DOHH2 (cell line): ENCODE measurements around the gene SI.
"Not testable (repeated sequence)": the region's sequence is repeated elsewhere in the genome, so short reads cannot be mapped to it uniquely, and the experiment has no call there.

Experiments used
- H3F3A ChIP-seq: fragments of 200-600 bp; sonication (generic), shearing (Covaris generic); 2 replicates; pipeline ENCODE4 v1.6.0; 2016; ENCODE audit warnings: antibody characterized with exemption, mild to moderate bottlenecking; ENCODE audit not compliant: control insufficient read depth, insufficient read depth
- H3K27ac ChIP-seq: fragments of 200-600 bp; sonication (generic); 2 replicates; pipeline ENCODE4 v1.5.1; 2014; ENCODE audit warnings: low read depth, mild to moderate bottlenecking, low read length, moderate library complexity
- H3K27me3 ChIP-seq: fragments of 200-600 bp; sonication (generic); 2 replicates; pipeline ENCODE4 v1.6.1; 2014; ENCODE audit warnings: mild to moderate bottlenecking, low read length, mixed read lengths; ENCODE audit not compliant: control insufficient read depth
- H3K36me3 ChIP-seq: fragments of 200-600 bp; sonication (generic); 2 replicates; pipeline ENCODE4 v1.6.1; 2014; ENCODE audit warnings: mild to moderate bottlenecking, low read length, moderate library complexity, mixed read lengths; ENCODE audit not compliant: control insufficient read depth
- H3K4me1 ChIP-seq: fragments of 200-600 bp; sonication (generic); 2 replicates; pipeline ENCODE4 v1.6.1; 2014; ENCODE audit warnings: mild to moderate bottlenecking, low read length, mixed read lengths; ENCODE audit not compliant: control insufficient read depth
- H3K4me2 ChIP-seq: fragments of 200-600 bp; sonication (generic); 2 replicates; pipeline ENCODE4 v1.6.0; 2014; ENCODE audit warnings: mild to moderate bottlenecking, low read length, moderate library complexity
- H3K4me3 ChIP-seq: fragments of 200-600 bp; sonication (generic); 2 replicates; pipeline ENCODE4 v1.5.1; 2014; ENCODE audit warnings: mild to moderate bottlenecking, low read length, mixed read lengths
- H3K79me2 ChIP-seq: fragments of 200-600 bp; sonication (generic); 2 replicates; pipeline ENCODE4 v1.6.1; 2014; ENCODE audit warnings: mild to moderate bottlenecking, low read length, mixed read lengths; ENCODE audit not compliant: control insufficient read depth
- H3K9me2 ChIP-seq: fragments of 200-600 bp; sonication (generic); replicated peaks from 2 replicates; pipeline ENCODE4 v1.6.1; 2014; ENCODE audit warnings: mild to moderate bottlenecking, low read length, mixed read lengths; ENCODE audit not compliant: control insufficient read depth
- H3K9me3 ChIP-seq: fragments of 200-600 bp; sonication (generic); 2 replicates; pipeline ENCODE4 v1.6.1; 2014; ENCODE audit warnings: antibody characterized with exemption, low read length, mixed read lengths; ENCODE audit not compliant: control insufficient read depth, insufficient read depth
- H4K20me1 ChIP-seq: fragments of 200-600 bp; sonication (generic); 2 replicates; pipeline ENCODE4 v1.6.0; 2014; ENCODE audit warnings: low read depth, mild to moderate bottlenecking, antibody characterized with exemption, low read length, moderate library complexity; ENCODE audit not compliant: control insufficient read depth, insufficient read depth
- CTCF ChIP-seq: fragments of 200-600 bp; sonication (generic); IDR thresholded peaks from one replicate; pipeline ENCODE4 v1.5.1; 2014; ENCODE audit warnings: antibody characterized with exemption, mild to moderate bottlenecking, low read depth, low read length; ENCODE audit not compliant: poor library complexity, severe bottlenecking
- EZH2phosphoT487 ChIP-seq: fragments of 200-600 bp; sonication (generic); IDR thresholded peaks from 2 replicates; pipeline ENCODE4 v1.6.1; 2017; ENCODE audit warnings: borderline replicate concordance, mild to moderate bottlenecking, antibody characterized with exemption, low read length, moderate library complexity, mixed read lengths

SI gene

GRCh38 chr3:164962610-164963009 is 115.7 kb downstream of the SI start:
- Histone ChIP-seq H3K36me3 (no peaks in the 10 kb centered on the region), H3K79me2 (no peaks in the 10 kb centered on the region), H4K20me1 (no peaks in the 10 kb centered on the region), H3F3A (no peaks in the 10 kb centered on the region), H3K9me2 (no peaks in the 10 kb centered on the region), H3K4me2 (no peak overlapping the region), H3K27ac (no peak overlapping the region), H3K9me3 (no peaks in the 10 kb centered on the region), H3K4me3 (no peak overlapping the region), H3K27me3 (no peaks in the 10 kb centered on the region), H3K4me1 (no peaks in the 10 kb centered on the region)
- TF ChIP-seq CTCF (no peak), EZH2phosphoT487 (no peak)

- no peaks in the 10 kb centered on the region for H3K4me1 ChIP-seq
- no peaks in the 10 kb centered on the region for H3K9me3 ChIP-seq
- TF ChIP-seq CTCF (no peak), EZH2phosphoT487 (no peak)
- H3K27ac ChIP-seq = no peak overlapping the region
- H3K4me2 ChIP-seq = no peak overlapping the region
- H3F3A ChIP-seq = no peaks in the 10 kb centered on the region
- H3K9me2 ChIP-seq = no peaks in the 10 kb centered on the region
- no peaks in the 10 kb centered on the region for H3K79me2 ChIP-seq
- no peaks in the 10 kb centered on the region for H4K20me1 ChIP-seq
- no peaks in the 10 kb centered on the region for H3K36me3 ChIP-seq
- no peak overlapping the region for H3K4me3 ChIP-seq
- no peaks in the 10 kb centered on the region for H3K27me3 ChIP-seq
These were observed 125.3 kb downstream of the SI start for GRCh38 chr3:164952966-164953365.

GRCh38 chr3:164951403-164951802 is 126.9 kb downstream of the SI start:
- H3K27ac ChIP-seq, H3K36me3 ChIP-seq, H3K9me2 ChIP-seq, H3K4me3 ChIP-seq, H4K20me1 ChIP-seq, H3F3A ChIP-seq, H3K9me3 ChIP-seq, H3K4me1 ChIP-seq, H3K27me3 ChIP-seq, H3K79me2 ChIP-seq, H3K4me2 ChIP-seq: not testable (repeated sequence)

- Histone ChIP-seq H3K4me2 (no peak overlapping the region), H3K4me3 (no peak overlapping the region), H4K20me1 (no peaks in the 10 kb centered on the region), H3K9me2 (no peaks in the 10 kb centered on the region), H3F3A (no peaks in the 10 kb centered on the region), H3K27me3 (no peaks in the 10 kb centered on the region), H3K36me3 (no peaks in the 10 kb centered on the region), H3K9me3 (no peaks in the 10 kb centered on the region), H3K4me1 (no peaks in the 10 kb centered on the region), H3K79me2 (no peaks in the 10 kb centered on the region), H3K27ac (no peak overlapping the region)
- TF ChIP-seq EZH2phosphoT487 = no peak
- TF ChIP-seq CTCF = no peak
These were observed 137.6 kb downstream of the SI start for GRCh38 chr3:164940745-164941144.
